T-helper 22 cell (primary cell): ENCODE measurements around the gene FCMR.
"Not testable (repeated sequence)": the region's sequence is repeated elsewhere in the genome, so short reads cannot be mapped to it uniquely, and the experiment has no call there.

Source experiments
- DNase-seq: peaks from one replicate; pipeline ENCODE4 v3.0.0-alpha.2; 2020; ENCODE audit warnings: low read depth

The FCMR gene

DNA sequence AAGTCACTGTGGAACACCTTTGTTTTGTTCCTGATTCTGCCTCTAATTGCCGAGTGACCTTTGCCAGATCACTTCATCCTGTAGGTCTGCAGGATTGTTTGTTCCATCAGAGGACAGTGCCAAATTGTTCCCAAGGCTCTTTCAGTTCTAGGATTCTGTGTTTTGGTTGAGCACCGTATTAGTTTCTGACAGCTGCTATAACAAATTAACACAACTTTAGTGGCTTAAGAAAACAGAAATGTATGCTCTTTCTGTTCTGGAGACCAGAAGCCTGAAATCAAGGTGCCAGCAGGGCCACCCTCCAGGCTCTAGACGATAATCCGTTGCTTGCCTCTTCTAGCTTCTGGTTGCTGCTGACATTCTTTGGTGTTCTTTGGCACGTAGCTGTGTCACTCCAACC is 27.9 kb upstream of the FCMR start:
- no peak for DNase-seq

- DNase-seq: no peak
Measured at GRCh38 chr1:206949208-206949607, 27.5 kb upstream of the FCMR start.

DNA sequence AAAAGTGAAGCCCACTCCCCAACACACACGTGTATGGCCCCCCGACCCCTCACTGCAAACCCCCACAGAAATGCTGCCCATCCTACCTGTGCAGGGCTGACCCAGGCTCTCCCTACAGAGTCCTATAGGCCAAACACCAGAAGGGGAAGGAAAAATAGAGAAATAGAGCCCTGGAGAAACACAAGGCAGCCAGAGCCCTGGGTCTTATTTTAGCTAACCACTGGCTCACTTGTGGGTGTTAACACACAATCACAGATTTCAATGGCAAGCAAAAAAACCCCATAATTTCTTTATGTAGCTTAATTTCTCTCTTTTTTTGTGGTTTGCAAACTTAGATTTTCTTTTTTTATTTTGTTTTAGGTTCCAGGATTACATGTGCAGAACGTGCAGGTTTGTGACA is 25.5 kb upstream of the FCMR start:
- no peak for DNase-seq

DNA sequence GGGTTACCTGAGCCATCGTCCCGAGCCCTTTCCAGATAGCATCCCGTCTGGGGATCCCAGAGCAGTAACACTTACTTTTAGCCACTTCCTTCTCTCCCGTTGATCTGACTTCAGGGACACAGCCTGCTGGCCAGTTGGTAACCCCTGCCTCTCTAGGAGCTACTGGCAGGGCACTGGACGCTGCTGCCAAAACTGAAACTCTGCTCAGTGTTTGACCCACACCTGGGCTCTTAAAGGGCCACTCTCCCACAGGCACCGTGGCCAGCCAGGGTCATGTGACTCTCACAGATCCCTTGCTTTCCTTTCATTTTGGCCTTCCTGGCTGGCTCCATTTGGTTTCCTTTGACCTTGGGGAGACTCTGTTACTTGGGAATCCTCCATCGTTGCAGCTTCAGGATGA is 24.5 kb upstream of the FCMR start, which contains the start of gene PIGR:
Gene PIGR (minus strand): TSS at position 206 of the 400 bp plus-strand sequence. CDS start 5,935 bp downstream, outside the sequence.
- no peak for DNase-seq

DNA sequence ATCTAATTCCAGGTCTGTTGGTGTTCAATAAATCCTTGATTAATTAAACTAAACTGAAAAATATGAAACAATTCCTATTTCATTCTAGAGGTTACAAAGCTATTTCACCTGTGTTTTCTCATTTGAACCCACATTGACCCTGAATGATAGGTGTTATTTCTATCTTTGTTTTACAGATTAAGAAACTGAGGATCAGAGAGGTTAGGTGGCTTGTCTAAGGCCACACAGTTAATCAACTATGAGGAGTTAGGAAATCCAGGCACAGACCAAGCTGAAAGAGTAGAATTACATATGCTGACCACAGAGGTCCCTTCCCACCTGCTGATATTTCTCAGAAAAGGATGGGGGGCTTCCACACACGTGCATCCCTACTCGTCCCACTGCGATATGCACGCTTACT is 24.0 kb upstream of the FCMR start:
- DNase-seq: no peak

DNA sequence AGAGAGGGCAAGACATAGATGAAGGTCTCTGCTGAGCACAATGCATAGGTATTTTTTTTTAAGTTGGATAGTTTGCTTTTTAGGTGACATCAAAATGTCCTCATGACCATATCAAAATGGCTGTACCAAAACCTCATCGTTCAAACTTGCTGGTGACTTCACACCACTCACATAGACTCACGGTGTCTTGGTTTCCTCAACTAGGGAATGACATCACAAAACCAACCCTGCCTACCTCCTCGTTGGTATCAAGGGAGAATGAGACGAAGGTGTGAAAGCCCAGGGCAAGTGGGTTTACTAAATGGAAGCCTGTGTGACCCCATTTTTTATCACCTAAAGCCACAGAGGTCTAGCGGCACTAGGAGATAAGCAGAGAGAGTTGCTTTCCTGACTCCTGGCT is 23.0 kb upstream of the FCMR start:
- DNase-seq: no peak

GRCh38 chr1:206941766-206942418 is 20.2 kb upstream of the FCMR start:
- no peak for DNase-seq

- no peak for DNase-seq
Measured at GRCh38 chr1:206940588-206940936, 18.8 kb upstream of the FCMR start.

DNA sequence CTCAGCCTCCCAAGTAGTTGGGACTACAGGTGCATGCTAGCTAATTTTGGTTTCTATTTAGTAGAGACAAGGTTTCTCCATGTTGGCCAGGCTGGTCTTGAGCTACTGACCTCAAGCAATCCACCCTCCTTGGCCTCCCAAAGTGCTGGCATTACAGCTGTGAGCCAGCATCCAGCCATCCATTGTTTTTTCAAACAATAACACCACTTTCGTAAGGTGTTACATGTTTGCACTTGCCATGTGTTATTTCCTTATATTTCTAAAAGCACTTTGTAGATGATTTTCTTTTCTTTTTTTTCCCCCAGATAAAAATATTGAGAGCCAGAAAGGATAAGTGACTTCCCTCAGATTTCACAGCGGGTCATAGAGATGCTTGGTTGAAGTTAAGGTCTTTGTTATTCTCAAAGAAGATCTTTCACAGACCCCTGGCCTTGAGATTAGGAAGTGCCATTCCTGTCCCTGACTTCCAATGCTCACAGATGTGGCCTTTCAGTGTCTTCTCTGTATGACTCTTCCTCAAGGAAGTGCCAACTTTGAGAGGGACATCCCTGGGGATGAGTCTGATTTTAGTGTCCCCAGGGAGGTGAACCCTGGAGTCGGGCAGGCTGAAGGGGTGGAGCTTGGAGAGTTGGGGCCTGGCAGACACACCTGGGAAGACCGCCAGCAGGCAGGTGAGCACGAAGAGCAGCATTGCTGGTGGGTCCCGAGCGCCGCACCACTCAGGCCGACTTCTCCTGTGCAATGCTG is 18.3 kb upstream of the FCMR start:
- no peak for DNase-seq

DNA sequence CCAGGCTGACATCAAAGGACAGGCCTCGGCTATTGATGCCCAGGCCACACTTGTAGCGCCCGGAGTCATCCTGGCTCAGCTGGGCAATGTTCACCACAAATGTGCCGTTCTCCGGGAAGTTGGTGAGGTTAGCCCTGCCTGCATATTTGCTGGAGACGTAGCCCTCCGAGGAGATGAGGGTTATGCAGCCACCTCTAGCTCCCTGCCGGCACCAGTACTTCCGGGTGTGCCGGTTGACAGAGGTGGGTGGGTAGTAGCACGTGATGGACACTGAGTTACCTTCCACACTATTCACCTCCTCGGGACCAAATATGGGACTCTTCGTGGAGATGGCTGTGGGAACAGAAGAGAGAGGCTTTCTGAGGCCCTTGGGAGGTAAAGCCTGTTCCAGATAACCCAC is 17.4 kb upstream of the FCMR start:
- no peak for DNase-seq

DNA sequence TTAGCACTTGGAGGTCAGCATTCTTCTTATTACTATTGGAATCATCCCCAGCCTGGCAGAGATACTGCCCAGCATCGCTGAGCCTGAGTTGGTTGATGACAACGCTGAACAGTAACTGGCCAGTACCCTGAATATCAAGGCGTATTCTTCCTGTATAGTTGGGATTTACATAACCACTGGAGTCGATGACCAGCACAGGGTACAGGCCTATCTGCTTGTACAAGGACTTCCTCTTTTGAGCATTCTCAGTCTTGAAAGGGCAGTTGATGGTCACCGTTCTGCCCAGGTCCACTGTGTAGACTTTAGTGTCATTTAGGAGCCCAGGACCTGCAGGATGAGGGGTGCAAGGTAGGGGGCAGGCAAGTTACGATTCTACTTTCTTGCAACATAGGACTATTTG is 15.7 kb upstream of the FCMR start:
- DNase-seq: no peak

GRCh38 chr1:206935491-206936067 is 13.8 kb upstream of the FCMR start:
- DNase-seq: no peak

GRCh38 chr1:206933333-206933945 is 11.7 kb upstream of the FCMR start:
- DNase-seq: peak; percentile 27

DNA sequence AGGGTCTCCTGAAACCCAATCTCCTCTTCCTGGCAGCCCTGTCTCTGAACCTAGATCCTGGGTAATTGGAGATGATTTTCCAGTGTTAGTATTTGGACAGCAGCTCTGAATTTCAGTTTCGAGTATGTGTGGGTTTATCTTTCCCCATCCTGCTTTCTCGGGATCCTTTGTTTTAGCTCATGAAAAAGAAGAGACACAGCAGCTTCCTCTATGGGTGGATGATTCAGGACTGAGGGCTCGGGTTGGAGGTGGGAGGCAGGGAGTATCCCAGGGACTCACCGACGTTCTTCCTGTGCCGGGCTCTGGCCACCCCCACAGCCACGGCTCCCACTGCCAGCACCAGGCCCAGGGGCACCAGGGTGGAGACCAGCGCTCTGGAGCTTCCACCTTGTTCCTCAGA is 10.4 kb upstream of the FCMR start:
- no peak for DNase-seq

DNA sequence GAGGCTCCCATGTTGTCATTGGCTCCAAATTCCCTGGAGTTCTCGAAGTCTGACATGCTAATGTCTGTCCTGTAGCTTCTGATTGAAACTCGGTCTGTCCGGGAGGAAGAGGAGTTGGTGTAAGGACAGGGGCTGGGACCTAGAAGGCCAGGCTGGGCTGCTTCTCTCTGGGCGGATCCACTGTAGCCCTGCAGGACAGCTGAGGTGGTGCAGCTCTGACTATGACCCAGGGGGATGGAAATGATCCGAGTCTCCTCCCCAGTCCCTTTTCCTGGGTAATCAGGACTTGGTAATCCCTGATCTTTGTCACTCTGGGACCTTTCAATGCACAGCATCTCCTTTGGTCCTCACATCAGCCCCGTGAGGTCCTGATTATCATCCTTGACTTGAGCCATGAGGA is 10.0 kb upstream of the FCMR start:
- DNase-seq: no peak

DNA sequence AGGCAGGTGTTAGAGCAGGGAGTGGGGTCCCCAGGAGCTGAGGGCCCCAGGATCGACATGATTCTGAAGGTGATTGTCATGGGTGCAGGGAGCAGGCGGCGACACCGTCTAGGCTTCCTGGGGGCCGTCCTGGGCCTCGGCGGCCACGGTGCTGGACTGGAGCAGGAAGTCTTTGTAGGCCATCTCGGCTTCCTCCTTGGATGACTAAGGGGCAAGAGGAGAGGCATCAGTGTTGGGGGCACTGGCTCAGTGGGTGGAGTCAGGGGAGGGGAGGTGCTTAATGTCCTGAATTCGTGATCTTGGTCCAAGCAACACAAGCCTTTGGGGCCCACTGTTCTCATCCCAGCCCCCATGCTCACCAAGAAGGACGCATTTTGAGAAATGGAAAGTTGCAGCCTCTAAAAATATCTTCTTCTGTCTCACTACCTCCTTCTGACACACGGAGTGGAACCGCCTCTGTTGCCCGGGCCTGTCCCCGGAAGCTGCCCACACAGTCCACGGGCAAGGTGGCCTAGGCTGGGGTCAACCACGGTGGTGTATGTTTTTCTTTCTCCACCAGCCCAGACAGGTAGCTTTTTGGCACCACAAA is 8.6 kb upstream of the FCMR start:
- DNase-seq: no peak

DNA sequence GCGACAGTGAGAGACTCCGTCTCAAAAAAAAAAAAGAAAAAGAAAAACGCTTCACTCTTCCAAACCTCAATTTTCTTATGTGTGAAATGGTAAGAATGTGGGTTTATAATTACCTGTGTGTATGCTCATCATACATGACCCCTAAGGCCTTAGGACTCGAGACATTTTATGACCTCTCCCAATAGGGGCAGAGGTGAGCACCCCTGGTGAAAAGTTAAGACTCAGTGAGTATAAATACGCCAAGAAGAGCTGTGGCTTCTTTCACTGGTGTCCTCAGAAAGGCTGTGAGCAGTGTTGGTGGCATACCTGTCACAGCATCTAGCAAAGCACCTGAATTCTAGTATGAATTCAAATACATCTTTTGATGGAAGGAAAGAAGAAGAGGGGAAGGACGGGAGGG is 7.8 kb upstream of the FCMR start:
- DNase-seq: no peak

- DNase-seq: no peak
Measured at GRCh38 chr1:206926286-206926685, 4.5 kb upstream of the FCMR start.

- DNase-seq: no peak
Measured at GRCh38 chr1:206925106-206925736, 3.5 kb upstream of the FCMR start.

DNA sequence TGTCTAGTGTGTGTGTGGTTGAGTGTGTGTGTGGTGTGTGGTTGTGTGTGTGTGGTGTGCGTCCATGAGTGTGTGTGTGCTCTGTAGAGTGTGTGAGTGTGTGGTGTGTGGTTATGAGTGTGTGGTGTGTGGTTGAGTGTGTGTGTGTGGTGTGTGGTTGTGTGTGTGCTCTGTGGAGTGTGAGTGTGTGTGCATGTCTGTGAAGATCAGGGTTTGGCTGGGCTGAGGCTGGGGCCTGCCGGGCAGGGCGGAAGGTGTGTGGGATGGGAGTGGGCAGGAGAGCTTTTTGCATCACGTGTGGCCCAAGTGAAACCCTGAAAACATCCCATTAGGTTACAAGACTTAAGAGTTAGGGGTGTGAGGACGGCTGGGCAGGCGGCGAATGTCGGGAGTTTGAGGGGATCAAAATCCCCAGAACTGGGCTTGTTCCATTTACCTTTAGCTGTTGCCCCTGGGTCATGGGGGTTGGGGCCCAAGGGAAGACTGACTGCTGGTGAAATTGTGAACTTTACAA is 2.9 kb upstream of the FCMR start:
- no peak for DNase-seq

DNA sequence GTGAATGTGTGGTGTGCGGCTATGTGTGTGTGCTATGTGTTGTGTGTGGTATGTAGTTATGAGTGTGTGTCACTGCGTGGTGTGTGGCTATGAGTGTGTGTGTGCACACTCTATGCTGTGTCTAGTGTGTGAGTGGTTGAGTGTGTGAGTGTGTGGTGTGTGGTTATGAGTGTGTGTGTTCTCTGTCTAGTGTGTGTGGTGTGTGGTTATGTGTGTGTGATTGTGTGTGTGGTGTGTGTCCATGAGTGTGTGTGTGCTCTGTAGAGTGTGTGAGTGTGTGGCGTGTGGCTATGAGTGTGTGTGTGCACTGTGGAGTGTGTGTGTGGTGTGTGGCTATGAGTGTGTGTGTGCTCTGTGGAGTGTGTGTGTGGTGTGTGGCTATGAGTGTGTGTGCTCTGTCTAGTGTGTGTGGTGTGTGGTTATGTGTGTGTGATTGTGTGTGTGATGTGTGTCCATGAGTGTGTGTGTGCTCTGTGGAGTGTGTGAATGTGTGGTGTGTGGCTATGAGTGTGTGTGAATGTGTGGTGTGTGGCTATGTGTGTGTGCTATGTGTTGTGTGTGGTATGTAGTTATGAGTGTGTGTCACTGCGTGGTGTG is 2.3 kb upstream of the FCMR start:
- not testable (repeated sequence) for DNase-seq
